ENCODE data around the gene GSK3B. TPM values are rescaled to one million over a fixed set of nuclear protein-coding genes. Genes with fewer than 3 reads are reported as not detected.
"Not testable (repeated sequence)": the region's sequence is repeated elsewhere in the genome, so short reads cannot be mapped to it uniquely, and the experiment has no call there.

GSK3B gene
- total and polyA plus RNA-seq, 2 donors: 14.6 to 57.9 TPM

GRCh38 chr3:120031561-120031960, 62.7 kb downstream of the GSK3B start:
- no peaks in the 10 kb centered on the region for H3K4me1 ChIP-seq (ENCODE audit: insufficient read depth)
- H3K27ac ChIP-seq (ENCODE audit: low read depth): no peak overlapping the region
- DNase-seq (ENCODE audit: extremely low spot score): no peak
- no peaks in the 10 kb centered on the region for H3K36me3 ChIP-seq (ENCODE audit: insufficient read depth)
- H3K4me3 ChIP-seq (ENCODE audit: low read depth, low read length): no peak overlapping the region

- Histone ChIP-seq H3K4me3 (ENCODE audit: low read depth, low read length) (no peak overlapping the region), H3K27ac (ENCODE audit: low read depth) (no peak overlapping the region), H3K36me3 (ENCODE audit: insufficient read depth) (no peaks in the 10 kb centered on the region), H3K4me1 (ENCODE audit: insufficient read depth) (no peaks in the 10 kb centered on the region)
- DNase-seq (ENCODE audit: extremely low spot score): no peak
- WGBS: 97% methylated on average over 1 of the region's 1 CpG
Observed at GRCh38 chr3:120029749-120030148, 64.5 kb downstream of the GSK3B start.

GRCh38 chr3:120028271-120029047, 65.8 kb downstream of the GSK3B start:
- Histone ChIP-seq H3K27ac (ENCODE audit: low read depth) (no peak overlapping the region), H3K36me3 (ENCODE audit: insufficient read depth) (no peaks in the 10 kb centered on the region), H3K4me3 (ENCODE audit: low read depth, low read length) (no peak overlapping the region), H3K4me1 (ENCODE audit: insufficient read depth) (no peaks in the 10 kb centered on the region)
- DNase-seq (ENCODE audit: extremely low spot score): no peak
- WGBS: 80% methylated on average over 13 of the region's 13 CpGs

GRCh38 chr3:120027226-120027625, 67.0 kb downstream of the GSK3B start:
- H3K4me1 ChIP-seq (ENCODE audit: insufficient read depth): no peaks in the 10 kb centered on the region
- H3K36me3 ChIP-seq (ENCODE audit: insufficient read depth): peaks cover 2% of the 10 kb centered on the region
- DNase-seq (ENCODE audit: extremely low spot score): no peak
- no peak overlapping the region for H3K27ac ChIP-seq (ENCODE audit: low read depth)
- 98% methylated on average over 4 of the region's 4 CpGs for WGBS
- H3K4me3 ChIP-seq (ENCODE audit: low read depth, low read length): no peak overlapping the region

GRCh38 chr3:120025520-120025919, 68.7 kb downstream of the GSK3B start:
- no peak overlapping the region for H3K27ac ChIP-seq (ENCODE audit: low read depth)
- H3K4me3 ChIP-seq (ENCODE audit: low read depth, low read length): no peak overlapping the region
- no peak for DNase-seq (ENCODE audit: extremely low spot score)
- no peaks in the 10 kb centered on the region for H3K4me1 ChIP-seq (ENCODE audit: insufficient read depth)
- H3K36me3 ChIP-seq (ENCODE audit: insufficient read depth): peaks cover 2% of the 10 kb centered on the region
- WGBS: 93% methylated on average over 2 of the region's 2 CpGs

- Histone ChIP-seq H3K4me1 (ENCODE audit: insufficient read depth) (no peaks in the 10 kb centered on the region), H3K4me3 (ENCODE audit: low read depth, low read length) (no peak overlapping the region), H3K27ac (ENCODE audit: low read depth) (no peak overlapping the region), H3K36me3 (ENCODE audit: insufficient read depth) (peaks cover 2% of the 10 kb centered on the region)
- DNase-seq (ENCODE audit: extremely low spot score): no peak
- 100% methylated on average over 1 of the region's 1 CpG for WGBS
Observed at GRCh38 chr3:120024103-120024502, 70.1 kb downstream of the GSK3B start.

- no peak for DNase-seq (ENCODE audit: extremely low spot score)
- Histone ChIP-seq H3K27ac (ENCODE audit: low read depth) (no peak overlapping the region), H3K36me3 (ENCODE audit: insufficient read depth) (peaks cover 2% of the 10 kb centered on the region), H3K4me1 (ENCODE audit: insufficient read depth) (no peaks in the 10 kb centered on the region), H3K4me3 (ENCODE audit: low read depth, low read length) (no peak overlapping the region)
- 92% methylated on average over 2 of the region's 2 CpGs for WGBS
Observed at GRCh38 chr3:120022729-120023128, 71.5 kb downstream of the GSK3B start.

- Histone ChIP-seq H3K36me3 (ENCODE audit: insufficient read depth) (peaks cover 2% of the 10 kb centered on the region), H3K4me1 (ENCODE audit: insufficient read depth) (peaks cover 1% of the 10 kb centered on the region), H3K27ac (ENCODE audit: low read depth) (no peak overlapping the region), H3K4me3 (ENCODE audit: low read depth, low read length) (no peak overlapping the region)
- no peak for DNase-seq (ENCODE audit: extremely low spot score)
Observed at GRCh38 chr3:120021523-120021922, 72.7 kb downstream of the GSK3B start.

GRCh38 chr3:120018299-120018698, 75.9 kb downstream of the GSK3B start:
- H3K27ac ChIP-seq (ENCODE audit: low read depth): no peak overlapping the region
- no peak overlapping the region for H3K4me3 ChIP-seq (ENCODE audit: low read depth, low read length)
- no peak for DNase-seq (ENCODE audit: extremely low spot score)
- WGBS: 88% methylated on average over 3 of the region's 3 CpGs
- peaks cover 3% of the 10 kb centered on the region for H3K4me1 ChIP-seq (ENCODE audit: insufficient read depth)
- peaks cover 2% of the 10 kb centered on the region for H3K36me3 ChIP-seq (ENCODE audit: insufficient read depth)

- no peak for DNase-seq (ENCODE audit: extremely low spot score)
- 87% methylated on average over 3 of the region's 3 CpGs for WGBS
- peaks cover 2% of the 10 kb centered on the region for H3K36me3 ChIP-seq (ENCODE audit: insufficient read depth)
- no peak overlapping the region for H3K4me3 ChIP-seq (ENCODE audit: low read depth, low read length)
- no peak overlapping the region for H3K27ac ChIP-seq (ENCODE audit: low read depth)
- peaks cover 3% of the 10 kb centered on the region for H3K4me1 ChIP-seq (ENCODE audit: insufficient read depth)
Observed at GRCh38 chr3:120017692-120018091, 76.6 kb downstream of the GSK3B start.

- DNase-seq (ENCODE audit: extremely low spot score): no peak
- Histone ChIP-seq H3K4me3 (ENCODE audit: low read depth, low read length) (no peak overlapping the region), H3K4me1 (ENCODE audit: insufficient read depth) (peaks cover 3% of the 10 kb centered on the region), H3K36me3 (ENCODE audit: insufficient read depth) (no peaks in the 10 kb centered on the region), H3K27ac (ENCODE audit: low read depth) (no peak overlapping the region)
- 17% methylated on average over 3 of the region's 3 CpGs for WGBS
Observed at GRCh38 chr3:120013481-120013880, 80.8 kb downstream of the GSK3B start.

GRCh38 chr3:120005741-120006140, 88.5 kb downstream of the GSK3B start:
- not testable (repeated sequence) for DNase-seq (ENCODE audit: extremely low spot score); H3K36me3 ChIP-seq (ENCODE audit: insufficient read depth); H3K4me3 ChIP-seq (ENCODE audit: low read depth, low read length); H3K4me1 ChIP-seq (ENCODE audit: insufficient read depth); H3K27ac ChIP-seq (ENCODE audit: low read depth)
- 100% methylated on average over 3 of the region's 3 CpGs for WGBS

GRCh38 chr3:120004008-120004498, 90.2 kb downstream of the GSK3B start:
- not testable (repeated sequence) for H3K4me1 ChIP-seq (ENCODE audit: insufficient read depth); H3K27ac ChIP-seq (ENCODE audit: low read depth); H3K36me3 ChIP-seq (ENCODE audit: insufficient read depth); H3K4me3 ChIP-seq (ENCODE audit: low read depth, low read length); DNase-seq (ENCODE audit: extremely low spot score)
- WGBS: 61% methylated on average over 11 of the region's 11 CpGs

- Histone ChIP-seq H3K36me3 (ENCODE audit: insufficient read depth) (peaks cover 2% of the 10 kb centered on the region), H3K4me1 (ENCODE audit: insufficient read depth) (no peaks in the 10 kb centered on the region), H3K4me3 (ENCODE audit: low read depth, low read length) (no peak overlapping the region), H3K27ac (ENCODE audit: low read depth) (no peak overlapping the region)
- WGBS: 87% methylated on average over 1 of the region's 1 CpG
- DNase-seq (ENCODE audit: extremely low spot score): no peak
Observed at GRCh38 chr3:119998166-119998565, 96.1 kb downstream of the GSK3B start.
